MM.1S (cell line): Measurements from ENCODE around the gene WDR19.

Experiments used
- DNase-seq: peaks from one replicate; pipeline ENCODE4 v3.0.0-alpha.2; 2015
- H2AFZ ChIP-seq: fragments of 300-600 bp; sonication (generic); 2 replicates; pipeline ENCODE4 v1.6.0; 2016; ENCODE audit warnings: antibody characterized with exemption, low read length
- H3F3A ChIP-seq: fragments of 300-600 bp; sonication (generic); 2 replicates; pipeline ENCODE4 v1.6.1; 2016; ENCODE audit warnings: mild to moderate bottlenecking, antibody characterized with exemption, low read length, moderate library complexity, mixed read lengths; ENCODE audit not compliant: insufficient read depth
- H3K27ac ChIP-seq: fragments of 300-600 bp; sonication (generic); 2 replicates; pipeline ENCODE4 v1.5.1; 2016; ENCODE audit warnings: mild to moderate bottlenecking, low read length
- H3K27me3 ChIP-seq: fragments of 300-600 bp; sonication (generic); replicated peaks from 2 replicates; pipeline ENCODE4 v1.6.0; 2016; ENCODE audit warnings: low read length; ENCODE audit not compliant: insufficient read depth
- H3K36me3 ChIP-seq: fragments of 300-600 bp; sonication (generic); replicated peaks from 2 replicates; pipeline ENCODE4 v1.6.1; 2016; ENCODE audit warnings: mild to moderate bottlenecking, low read length, mixed read lengths; ENCODE audit not compliant: insufficient read depth
- H3K4me1 ChIP-seq: fragments of 300-600 bp; sonication (generic); 2 replicates; pipeline ENCODE4 v1.6.1; 2016; ENCODE audit warnings: low read length, mixed read lengths
- H3K4me2 ChIP-seq: fragments of 300-600 bp; sonication (generic); 2 replicates; pipeline ENCODE4 v1.6.0; 2016; ENCODE audit warnings: low read depth, low read length
- H3K4me3 ChIP-seq: fragments of 300-600 bp; sonication (generic); 2 replicates; pipeline ENCODE4 v1.5.1; 2016; ENCODE audit warnings: low read length, mixed read lengths
- H3K79me2 ChIP-seq: fragments of 300-600 bp; sonication (generic); 2 replicates; pipeline ENCODE4 v1.6.1; 2016; ENCODE audit warnings: mixed run types, low read length, mixed read lengths
- H3K9ac ChIP-seq: fragments of 300-600 bp; sonication (generic); 2 replicates; pipeline ENCODE4 v1.6.1; 2016; ENCODE audit warnings: low read length, mixed read lengths
- H3K9me2 ChIP-seq: fragments of 300-600 bp; sonication (generic); replicated peaks from 2 replicates; pipeline ENCODE4 v1.6.1; 2016; ENCODE audit warnings: mild to moderate bottlenecking, low read length, mixed read lengths; ENCODE audit not compliant: insufficient read depth
- H3K9me3 ChIP-seq: fragments of 300-600 bp; sonication (generic); replicated peaks from 2 replicates; pipeline ENCODE4 v1.6.1; 2016; ENCODE audit warnings: mild to moderate bottlenecking, low read length, mixed read lengths; ENCODE audit not compliant: insufficient read depth
- H4K20me1 ChIP-seq: fragments of 300-600 bp; sonication (generic); 2 replicates; pipeline ENCODE4 v1.6.1; 2016; ENCODE audit warnings: mild to moderate bottlenecking, low read length, moderate library complexity, mixed read lengths; ENCODE audit not compliant: insufficient read depth
- EZH2 ChIP-seq: fragments of 300-600 bp; sonication (generic); optimal IDR thresholded peaks from 2 replicates; pipeline ENCODE3; 2017; ENCODE audit warnings: low read depth, mild to moderate bottlenecking, antibody characterized with exemption, low read length, mixed read lengths
- EZH2phosphoT487 ChIP-seq: fragments of 300-600 bp; sonication (generic); IDR thresholded peaks from 2 replicates; pipeline ENCODE4 v1.6.1; 2018; ENCODE audit warnings: antibody characterized with exemption, low read length
- TF ChIP-seq, protein P1 (sequence below): fragments of 300-600 bp; sonication (generic); IDR thresholded peaks from 2 replicates; pipeline ENCODE4 v1.5.1; 2016; ENCODE audit warnings: antibody characterized with exemption, low read length, mixed read lengths

The WDR19 gene

GRCh38 chr4:39324446-39324845 is 142.1 kb downstream of the WDR19 start:
- Histone ChIP-seq H3K4me3 (no peak overlapping the region), H3K4me1 (no peaks in the 10 kb centered on the region), H3K79me2 (peaks cover 29% of the 10 kb centered on the region), H3K9ac (no peak overlapping the region), H3K27ac (no peak overlapping the region), H3F3A (no peaks in the 10 kb centered on the region), H2AFZ (no peak overlapping the region), H3K4me2 (no peak overlapping the region), H3K27me3 (no peaks in the 10 kb centered on the region), H3K9me2 (no peaks in the 10 kb centered on the region), H4K20me1 (no peaks in the 10 kb centered on the region), H3K36me3 (peaks cover 8% of the 10 kb centered on the region; the same call in 1 of the 2 replicates), H3K9me3 (no peaks in the 10 kb centered on the region)
- TF ChIP-seq EZH2 (no peak), EZH2phosphoT487 (no peak)
- TF ChIP-seq, protein P1, sequence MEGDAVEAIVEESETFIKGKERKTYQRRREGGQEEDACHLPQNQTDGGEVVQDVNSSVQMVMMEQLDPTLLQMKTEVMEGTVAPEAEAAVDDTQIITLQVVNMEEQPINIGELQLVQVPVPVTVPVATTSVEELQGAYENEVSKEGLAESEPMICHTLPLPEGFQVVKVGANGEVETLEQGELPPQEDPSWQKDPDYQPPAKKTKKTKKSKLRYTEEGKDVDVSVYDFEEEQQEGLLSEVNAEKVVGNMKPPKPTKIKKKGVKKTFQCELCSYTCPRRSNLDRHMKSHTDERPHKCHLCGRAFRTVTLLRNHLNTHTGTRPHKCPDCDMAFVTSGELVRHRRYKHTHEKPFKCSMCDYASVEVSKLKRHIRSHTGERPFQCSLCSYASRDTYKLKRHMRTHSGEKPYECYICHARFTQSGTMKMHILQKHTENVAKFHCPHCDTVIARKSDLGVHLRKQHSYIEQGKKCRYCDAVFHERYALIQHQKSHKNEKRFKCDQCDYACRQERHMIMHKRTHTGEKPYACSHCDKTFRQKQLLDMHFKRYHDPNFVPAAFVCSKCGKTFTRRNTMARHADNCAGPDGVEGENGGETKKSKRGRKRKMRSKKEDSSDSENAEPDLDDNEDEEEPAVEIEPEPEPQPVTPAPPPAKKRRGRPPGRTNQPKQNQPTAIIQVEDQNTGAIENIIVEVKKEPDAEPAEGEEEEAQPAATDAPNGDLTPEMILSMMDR, result no peak
- DNase-seq, result no peak

DNA sequence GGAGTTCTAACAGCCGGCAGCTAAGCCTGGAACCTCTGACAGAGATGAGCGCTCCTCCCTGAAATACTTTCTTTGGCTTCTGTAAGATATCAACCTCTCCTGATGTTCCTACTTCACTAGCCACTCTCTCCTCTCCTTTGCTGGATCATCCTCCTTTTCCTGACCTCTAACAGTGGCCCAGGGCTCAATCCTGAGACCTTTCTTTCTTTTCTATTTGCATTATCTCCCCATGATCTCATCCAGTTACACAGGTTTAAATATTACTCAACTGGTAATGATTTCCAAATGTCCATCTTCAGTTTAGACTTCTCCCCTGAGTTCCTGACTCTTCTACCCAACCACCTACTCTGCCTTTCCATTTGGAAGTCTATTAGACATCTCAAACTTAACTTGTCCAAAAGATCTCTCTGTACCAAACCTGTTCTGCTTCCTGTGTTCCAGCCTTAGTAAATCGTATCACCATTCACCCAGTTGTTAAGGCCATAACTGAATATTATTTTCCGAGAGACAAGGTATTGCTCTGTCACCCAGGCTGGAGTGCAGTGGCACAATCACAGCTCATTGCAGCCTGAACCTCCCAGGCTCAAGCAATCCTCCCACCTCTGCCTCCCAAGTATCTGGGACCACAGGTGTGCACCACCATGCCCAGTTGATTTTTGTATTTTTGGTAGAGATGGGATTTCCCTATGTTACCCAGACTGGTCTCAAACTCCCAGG is 142.7 kb downstream of the WDR19 start:
- H2AFZ ChIP-seq, result no peak overlapping the region
- H4K20me1 ChIP-seq, result no peaks in the 10 kb centered on the region
- TF ChIP-seq EZH2phosphoT487, result no peak
- no peak for TF ChIP-seq EZH2
- TF ChIP-seq, protein P1, result no peak
- H3K9me3 ChIP-seq, result no peaks in the 10 kb centered on the region
- H3K79me2 ChIP-seq, result peaks cover 35% of the 10 kb centered on the region
- no peaks in the 10 kb centered on the region for H3K4me1 ChIP-seq
- no peaks in the 10 kb centered on the region for H3K9me2 ChIP-seq
- DNase-seq, result no peak
- peaks cover 8% of the 10 kb centered on the region; the same call in 1 of the 2 replicates for H3K36me3 ChIP-seq
- no peak overlapping the region for H3K9ac ChIP-seq
- H3K4me2 ChIP-seq, result no peak overlapping the region
- H3K4me3 ChIP-seq, result no peak overlapping the region
- no peaks in the 10 kb centered on the region for H3F3A ChIP-seq
- H3K27ac ChIP-seq, result no peak overlapping the region
- H3K27me3 ChIP-seq, result no peaks in the 10 kb centered on the region

DNA sequence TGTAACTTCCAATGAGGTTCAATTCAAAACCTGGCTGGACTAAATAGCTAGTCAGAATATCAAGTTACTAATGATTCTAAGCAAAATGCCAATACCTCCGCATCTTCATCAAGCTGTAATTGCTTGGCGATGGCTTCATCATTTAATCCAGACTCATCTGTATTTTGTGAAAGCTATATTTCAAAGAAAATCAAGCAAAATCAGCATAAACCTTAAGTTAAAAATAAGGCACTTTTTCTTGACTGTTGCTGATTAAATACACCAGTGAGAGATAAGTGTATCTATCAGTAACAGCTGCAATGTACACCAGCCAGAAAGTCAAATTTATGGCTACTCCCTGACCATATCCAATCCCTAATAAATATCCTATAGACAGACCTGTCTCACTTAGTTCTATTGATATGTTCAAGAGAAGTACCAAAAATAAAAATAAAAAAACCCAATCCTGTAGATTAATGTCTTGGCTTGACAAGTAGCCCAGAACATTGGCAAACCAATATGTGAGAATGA is 144.2 kb downstream of the WDR19 start:
- H3K9me2 ChIP-seq, result no peaks in the 10 kb centered on the region
- H3K4me1 ChIP-seq, result no peaks in the 10 kb centered on the region
- no peak overlapping the region for H2AFZ ChIP-seq
- H4K20me1 ChIP-seq, result peaks cover 8% of the 10 kb centered on the region; the same call in 1 of the 2 replicates
- no peaks in the 10 kb centered on the region for H3K9me3 ChIP-seq
- no peaks in the 10 kb centered on the region for H3F3A ChIP-seq
- H3K4me2 ChIP-seq, result no peak overlapping the region
- no peak overlapping the region for H3K27ac ChIP-seq
- TF ChIP-seq, protein P1, result no peak
- TF ChIP-seq EZH2phosphoT487, result no peak
- no peak for TF ChIP-seq EZH2
- no peaks in the 10 kb centered on the region for H3K27me3 ChIP-seq
- peaks cover 50% of the 10 kb centered on the region for H3K79me2 ChIP-seq
- peaks cover 8% of the 10 kb centered on the region; the same call in 1 of the 2 replicates for H3K36me3 ChIP-seq
- no peak for DNase-seq
- H3K4me3 ChIP-seq, result no peak overlapping the region
- H3K9ac ChIP-seq, result no peak overlapping the region
